HG03045 (cell line): ENCODE data around the gene ARPC1A.
"Not testable (repeated sequence)": the region's sequence is repeated elsewhere in the genome, so short reads cannot be mapped to it uniquely, and the experiment has no call there.

Source experiments
- ATAC-seq: cut with Tn5 transposase; IDR thresholded peaks from one replicate; pipeline ENCODE4 v1.9.1; 2021; ENCODE audit warnings: mild to moderate bottlenecking, moderate library complexity; ENCODE audit not compliant: unreplicated experiment

The ARPC1A gene

GRCh38 chr7:99368750-99369389 is 43.2 kb downstream of the ARPC1A start:
- no peak for ATAC-seq

GRCh38 chr7:99369767-99370391 is 44.2 kb downstream of the ARPC1A start:
- no peak for ATAC-seq

DNA sequence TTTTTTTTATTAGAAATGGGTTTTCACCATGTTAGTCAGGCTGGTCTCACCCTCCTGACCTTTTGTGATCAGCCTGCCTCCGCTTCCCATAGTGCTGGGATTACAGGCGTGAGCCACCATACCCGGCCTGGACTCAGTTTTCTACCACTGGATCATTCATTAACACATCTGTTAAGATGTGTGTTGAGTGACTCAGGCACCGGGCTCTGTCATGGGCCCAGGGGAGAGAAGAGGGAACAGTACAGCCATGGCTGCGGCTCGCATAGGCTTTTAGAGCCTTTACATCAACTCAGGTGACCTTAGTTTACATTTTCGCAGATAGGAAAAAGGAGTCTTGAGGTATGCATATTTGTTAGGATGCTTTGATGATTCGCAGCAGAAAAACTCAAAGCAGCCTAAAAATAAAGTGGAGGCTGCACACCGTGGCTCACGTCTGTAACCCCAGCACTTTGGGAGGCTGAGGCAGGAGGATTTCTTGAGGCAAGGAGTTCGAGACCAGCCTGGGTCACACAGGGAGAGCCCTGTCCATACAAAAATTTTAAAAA is 45.8 kb downstream of the ARPC1A start:
- ATAC-seq: no peak

DNA sequence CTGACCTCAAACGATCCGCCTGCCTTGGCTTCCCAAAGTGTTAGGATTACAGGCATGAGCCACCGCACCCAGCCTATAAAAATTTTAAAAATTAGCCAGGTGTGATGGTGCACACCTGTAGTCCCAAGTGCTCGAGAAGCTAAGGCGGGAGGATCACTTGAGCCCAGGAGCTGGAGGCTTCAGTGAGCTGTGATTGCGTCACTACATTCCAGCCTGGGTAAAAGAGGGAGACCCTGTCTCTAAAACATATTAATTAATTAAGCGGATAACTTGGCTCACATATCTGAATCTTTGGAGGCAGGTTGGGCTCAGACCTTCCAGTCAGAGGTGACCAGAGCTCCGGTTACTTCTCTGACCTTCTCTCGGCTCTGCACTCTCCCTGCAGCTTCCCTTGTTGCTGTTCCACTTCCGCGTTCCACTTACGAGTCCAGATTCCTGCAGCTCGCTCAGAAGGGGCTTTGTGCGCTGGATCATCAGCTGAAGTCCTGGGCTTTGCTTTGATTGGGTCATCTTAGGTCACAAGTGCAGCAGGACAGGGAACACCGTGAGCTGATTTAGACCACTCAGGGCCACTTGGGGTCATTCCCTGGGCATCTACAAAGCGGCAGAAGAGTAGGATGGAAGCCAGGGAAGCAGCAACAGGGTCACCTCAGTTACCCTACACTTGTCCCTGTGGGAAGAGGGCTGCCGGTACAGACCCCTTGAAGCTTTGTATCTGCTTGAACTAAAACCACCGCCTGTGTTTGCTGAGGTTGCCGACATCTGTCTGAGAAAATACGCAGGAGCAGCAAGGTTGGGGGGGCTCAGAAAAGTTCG is 46.8 kb downstream of the ARPC1A start:
- no peak for ATAC-seq

DNA sequence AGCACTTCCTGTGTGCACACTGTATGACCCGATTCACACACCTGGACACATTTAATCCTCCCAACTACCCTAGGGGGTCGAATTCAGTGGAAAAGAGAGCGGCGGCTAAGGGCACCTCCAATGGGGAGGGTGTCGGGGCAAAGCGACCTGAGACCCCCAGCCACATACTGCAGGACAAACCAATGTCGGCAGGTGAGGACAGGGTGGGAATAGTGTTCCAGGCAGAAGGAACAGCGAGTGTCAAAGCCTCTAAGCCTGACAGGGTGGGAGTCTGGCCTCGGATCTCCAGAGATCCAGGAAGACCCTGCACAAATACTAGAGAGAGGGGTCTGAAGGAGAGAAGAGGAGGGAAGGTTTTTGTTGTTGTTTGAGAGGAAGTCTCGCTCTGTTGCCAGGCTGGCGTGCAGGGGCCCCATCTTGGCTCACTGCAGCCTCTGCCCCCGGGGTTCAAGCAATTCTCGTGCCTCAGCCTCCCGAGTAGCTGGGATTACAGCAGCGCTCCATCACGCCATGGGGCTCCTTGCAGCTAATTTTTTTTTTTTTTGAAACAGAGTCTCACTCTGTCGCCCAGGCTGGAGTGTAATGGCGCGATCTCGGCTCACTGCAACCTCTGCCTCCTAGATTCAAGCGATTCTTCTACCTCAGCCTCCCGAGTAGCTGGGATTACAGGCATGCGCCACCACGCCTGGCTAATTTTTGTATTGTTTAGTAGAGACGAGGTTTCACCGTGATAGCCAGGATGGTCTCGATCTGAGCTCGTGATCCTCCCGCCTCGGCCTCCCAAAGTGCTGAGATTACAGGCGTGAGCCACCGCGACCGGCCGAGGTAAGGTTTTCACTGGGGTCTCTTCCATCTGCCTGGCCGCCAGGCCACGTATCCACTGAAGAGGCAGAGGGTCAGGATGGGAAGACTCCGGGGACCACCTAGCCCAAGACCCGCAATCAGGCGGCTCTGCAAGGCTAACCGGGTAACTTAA is 47.7 kb downstream of the ARPC1A start:
- ATAC-seq: no peak

DNA sequence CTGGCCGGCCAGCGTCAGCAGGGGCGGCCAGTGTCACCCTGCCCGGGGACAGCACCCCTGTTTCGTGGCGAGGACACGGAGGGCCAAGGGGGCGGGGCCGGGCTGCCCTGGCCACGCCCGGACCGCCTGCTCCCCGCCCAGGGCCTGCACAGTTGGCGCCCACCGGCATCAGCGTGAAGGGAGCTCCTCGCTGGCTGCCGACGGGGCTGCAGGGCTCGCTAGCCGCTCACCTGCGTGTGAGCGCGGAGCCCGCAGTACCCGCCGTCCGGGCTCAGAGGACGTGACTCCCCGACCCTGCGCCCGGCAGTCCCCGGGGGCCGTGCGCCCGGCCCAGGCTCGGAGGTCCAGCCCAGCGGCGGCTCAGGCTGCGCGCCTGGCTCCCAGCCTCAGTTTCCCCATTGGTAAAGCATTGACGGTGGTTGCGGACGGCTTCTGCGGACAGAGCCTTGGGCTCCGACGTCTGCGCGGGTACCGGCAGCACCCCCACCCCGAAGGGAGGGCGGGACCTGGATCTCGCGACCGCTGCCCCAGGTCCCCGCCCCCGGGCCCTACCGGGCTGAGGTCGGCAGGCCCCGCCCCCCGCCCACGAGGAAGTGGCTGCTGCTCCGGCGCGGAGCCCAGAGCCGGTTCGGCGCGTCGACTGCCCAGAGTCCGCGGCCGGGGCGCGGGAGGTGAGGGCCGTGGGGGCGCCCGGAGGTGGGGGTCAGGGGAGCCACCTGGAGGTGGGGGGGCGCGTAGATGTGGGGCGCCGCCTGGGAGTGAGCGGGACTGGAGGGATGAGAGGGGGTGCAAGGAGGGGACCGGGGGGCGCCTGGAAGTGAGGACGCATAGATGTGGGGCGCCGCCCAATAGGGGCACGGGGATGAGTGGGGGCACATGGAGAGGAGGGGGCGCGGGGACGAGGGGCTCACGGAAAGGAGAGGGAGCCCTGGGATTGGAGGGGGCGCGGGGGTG is 48.7 kb downstream of the ARPC1A start, which contains the start of gene ARPC1B:
Gene ARPC1B, plus strand, starts transcription at position 620 of the 954 bp plus-strand sequence. CDS start 10,985 bp downstream, outside the sequence.
- peak; percentile 70 for ATAC-seq

- peak; percentile 51 for ATAC-seq
Measured at GRCh38 chr7:99375070-99375807, 49.5 kb downstream of the ARPC1A start.

DNA sequence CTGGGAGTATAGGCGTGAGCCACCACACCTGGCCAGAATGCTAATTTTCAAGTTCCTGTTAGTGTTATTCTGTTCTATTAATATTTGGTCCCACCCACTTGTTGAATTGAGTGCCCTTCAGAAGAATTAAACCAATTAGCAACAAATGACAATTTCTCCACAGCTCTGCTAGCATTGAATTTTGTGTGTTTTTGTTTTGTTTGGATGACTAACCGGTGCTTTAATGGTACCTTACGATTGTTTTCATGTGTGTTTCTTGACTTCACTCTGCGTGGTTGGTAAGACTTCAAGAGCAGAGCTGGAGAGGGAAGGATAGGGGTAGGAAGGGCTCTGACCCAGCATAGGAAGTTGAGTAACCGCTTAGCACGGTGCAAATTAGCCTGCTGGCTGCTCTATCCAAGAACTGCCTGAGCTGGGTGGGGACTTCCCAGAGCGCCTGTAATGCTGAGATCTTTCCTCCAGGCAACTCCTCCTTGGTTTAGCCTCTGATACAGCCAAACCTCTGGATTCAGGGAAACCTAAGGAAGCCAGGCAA is 53.4 kb downstream of the ARPC1A start:
- ATAC-seq: no peak

- not testable (repeated sequence) for ATAC-seq
Measured at GRCh38 chr7:99379693-99380031, 54.0 kb downstream of the ARPC1A start.

- no peak for ATAC-seq
Measured at GRCh38 chr7:99380032-99380822, 54.5 kb downstream of the ARPC1A start.

DNA sequence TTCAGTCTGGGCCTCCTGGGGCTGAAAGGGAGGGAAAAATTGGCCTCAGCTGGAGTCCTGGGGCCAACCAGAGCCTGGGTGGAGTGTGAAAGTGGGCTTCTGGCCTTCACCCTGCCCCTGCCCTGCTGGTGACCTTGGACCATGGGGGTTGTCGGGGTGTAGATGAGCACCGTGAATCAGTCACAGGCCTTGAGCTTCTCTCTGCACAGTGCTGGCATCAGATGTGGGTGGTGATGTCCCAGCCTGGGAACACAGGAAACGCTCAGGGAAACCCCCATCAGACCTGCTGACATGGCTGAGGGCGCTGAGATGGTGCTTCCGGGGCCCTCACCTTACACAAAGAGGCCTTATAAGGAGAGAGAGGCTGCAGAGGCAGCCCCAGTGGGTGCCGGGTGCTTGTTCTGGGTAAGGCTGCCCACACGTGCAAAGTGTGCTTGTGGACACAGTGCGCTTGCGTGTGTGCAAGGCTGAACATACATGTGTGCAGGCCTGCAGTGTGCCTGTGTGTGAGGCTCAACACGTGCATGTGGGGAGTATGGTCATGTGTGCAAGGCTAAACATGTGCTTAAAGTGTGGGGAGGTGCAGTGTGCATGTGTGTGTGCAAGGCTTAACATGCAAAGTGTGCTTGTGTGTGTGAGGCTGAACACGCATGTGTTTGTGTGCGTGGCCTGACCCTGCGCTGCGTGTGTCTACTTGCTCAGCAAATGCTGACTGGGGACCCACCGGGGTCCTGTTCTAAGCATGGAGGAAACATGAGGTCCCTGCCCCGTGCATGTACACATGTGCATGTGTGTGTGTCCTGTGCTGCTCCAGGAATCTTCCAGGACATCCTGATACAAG is 55.3 kb downstream of the ARPC1A start:
- ATAC-seq: peak; percentile 76

- ATAC-seq: no peak
Measured at GRCh38 chr7:99381664-99382075, 56.0 kb downstream of the ARPC1A start.

DNA sequence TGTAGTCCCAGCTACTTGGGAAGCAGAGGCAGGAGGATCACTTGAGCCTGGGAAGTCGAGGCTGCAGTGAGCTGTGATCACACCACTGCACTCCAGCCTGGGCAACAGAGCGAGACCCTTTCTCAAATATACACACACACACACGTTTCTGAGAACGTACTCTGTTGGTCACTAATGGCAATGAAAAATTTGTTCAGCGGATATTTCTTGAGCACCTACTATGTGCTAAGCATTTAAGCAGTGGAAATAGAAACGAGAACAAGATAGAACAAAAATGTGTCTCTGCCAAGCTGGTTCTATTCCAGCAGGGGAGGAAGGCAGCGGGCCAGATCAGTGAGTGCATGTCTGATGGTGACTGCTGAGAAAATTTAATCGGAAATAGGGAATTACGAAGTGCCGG is 57.5 kb downstream of the ARPC1A start:
- no peak for ATAC-seq

DNA sequence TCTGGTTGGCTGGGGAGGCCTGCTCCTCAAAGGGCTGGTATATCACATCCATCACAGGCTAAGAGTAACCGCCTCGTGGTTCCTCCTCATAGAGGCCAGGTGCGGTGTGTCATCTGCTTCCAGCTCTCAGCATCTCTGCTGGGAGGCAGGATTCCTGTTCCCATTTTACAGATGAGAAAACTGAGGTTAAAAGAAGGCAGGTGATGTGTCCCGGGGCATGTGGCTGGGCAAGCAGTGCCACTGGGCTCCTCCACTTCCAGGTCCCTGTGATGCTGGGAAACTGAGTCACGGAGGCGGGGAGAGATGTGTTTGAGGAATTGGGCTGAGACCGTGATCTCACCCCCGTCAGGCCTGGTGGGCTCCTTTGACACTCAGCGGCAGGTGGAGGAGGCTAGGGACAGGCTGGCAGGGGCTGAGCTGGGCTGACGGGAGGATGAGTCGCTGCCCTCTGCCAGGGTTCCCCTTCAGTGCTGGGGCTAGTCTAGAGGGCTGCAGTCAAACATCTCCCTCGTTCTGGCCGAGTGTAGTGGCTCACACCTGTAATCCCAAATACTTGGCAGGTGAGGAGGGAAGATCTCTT is 58.2 kb downstream of the ARPC1A start:
- ATAC-seq: no peak

- no peak for ATAC-seq
Measured at GRCh38 chr7:99384523-99384922, 58.8 kb downstream of the ARPC1A start.

DNA sequence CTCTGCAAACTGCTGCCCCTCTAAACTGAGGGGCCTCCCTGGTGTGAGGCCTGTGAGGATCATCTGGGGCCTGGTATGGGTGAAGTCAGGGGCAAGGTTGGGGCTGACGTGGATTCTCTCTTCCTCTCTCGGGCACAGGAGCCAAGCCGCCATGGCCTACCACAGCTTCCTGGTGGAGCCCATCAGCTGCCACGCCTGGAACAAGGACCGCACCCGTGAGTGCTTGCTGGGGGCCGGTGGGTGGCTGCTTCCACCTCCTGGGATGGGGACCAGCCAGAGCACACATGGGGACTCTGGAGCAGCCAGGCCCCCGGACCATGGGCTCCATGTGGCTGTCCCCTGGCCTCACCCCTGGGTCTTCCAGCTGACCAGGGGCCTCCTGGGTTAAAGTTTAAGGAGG is 59.9 kb downstream of the ARPC1A start:
- no peak for ATAC-seq
